ENCODE results near the gene ARHGDIB. TPM values are rescaled to one million over a fixed set of nuclear protein-coding genes. Genes with fewer than 3 reads are reported as not detected.

ARHGDIB gene
- total RNA-seq, 1 experiment from 2014 or later, result 23.5 TPM

DNA sequence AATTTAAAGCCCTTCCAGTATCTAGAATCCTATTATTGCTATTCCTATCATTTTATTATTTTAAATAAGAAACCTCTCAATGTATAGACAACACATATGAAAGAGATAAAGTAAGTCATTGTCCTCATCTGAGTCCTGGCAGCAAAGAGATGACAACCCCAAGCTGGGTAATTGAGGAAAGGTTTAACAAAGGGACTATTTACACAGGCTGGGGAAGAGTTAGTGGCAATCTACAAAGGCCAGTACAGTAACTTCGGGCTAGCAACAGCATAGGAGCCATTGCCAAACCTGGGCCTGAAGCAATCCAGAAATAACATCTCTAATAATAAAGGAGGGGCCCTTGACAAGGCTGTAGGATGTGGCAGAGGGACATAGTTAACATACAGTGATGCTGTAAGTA is 22.6 kb upstream of the ARHGDIB start:
- TF ChIP-seq, protein P1, sequence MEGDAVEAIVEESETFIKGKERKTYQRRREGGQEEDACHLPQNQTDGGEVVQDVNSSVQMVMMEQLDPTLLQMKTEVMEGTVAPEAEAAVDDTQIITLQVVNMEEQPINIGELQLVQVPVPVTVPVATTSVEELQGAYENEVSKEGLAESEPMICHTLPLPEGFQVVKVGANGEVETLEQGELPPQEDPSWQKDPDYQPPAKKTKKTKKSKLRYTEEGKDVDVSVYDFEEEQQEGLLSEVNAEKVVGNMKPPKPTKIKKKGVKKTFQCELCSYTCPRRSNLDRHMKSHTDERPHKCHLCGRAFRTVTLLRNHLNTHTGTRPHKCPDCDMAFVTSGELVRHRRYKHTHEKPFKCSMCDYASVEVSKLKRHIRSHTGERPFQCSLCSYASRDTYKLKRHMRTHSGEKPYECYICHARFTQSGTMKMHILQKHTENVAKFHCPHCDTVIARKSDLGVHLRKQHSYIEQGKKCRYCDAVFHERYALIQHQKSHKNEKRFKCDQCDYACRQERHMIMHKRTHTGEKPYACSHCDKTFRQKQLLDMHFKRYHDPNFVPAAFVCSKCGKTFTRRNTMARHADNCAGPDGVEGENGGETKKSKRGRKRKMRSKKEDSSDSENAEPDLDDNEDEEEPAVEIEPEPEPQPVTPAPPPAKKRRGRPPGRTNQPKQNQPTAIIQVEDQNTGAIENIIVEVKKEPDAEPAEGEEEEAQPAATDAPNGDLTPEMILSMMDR (IDR thresholded peaks at IDR 0.05; ENCODE audit: unreplicated experiment), result no peak
- BruUV-seq (replicated peaks), result no TSS peak
- no peaks in the 10 kb centered on the region for H3K36me3 Mint-ChIP-seq (ENCODE audit: insufficient read depth, unreplicated experiment)
- intact Hi-C loops (cut with micrococcal nuclease; ENCODE audit: unreplicated experiment), result no loop called here
- CTCF ChIA-PET, result no interaction called here
- peaks cover 10% of the 10 kb centered on the region for H3K4me1 Mint-ChIP-seq (ENCODE audit: low read depth, unreplicated experiment)
- DNase-seq, result no peak
- no peak overlapping the region for H3K27ac Mint-ChIP-seq (ENCODE audit: unreplicated experiment)
- peaks cover 4% of the 10 kb centered on the region for H3K9me3 Mint-ChIP-seq (ENCODE audit: low read depth, unreplicated experiment)
- no peak overlapping the region for H3K4me3 Mint-ChIP-seq (ENCODE audit: low read depth, unreplicated experiment)
- H3K27me3 Mint-ChIP-seq (ENCODE audit: unreplicated experiment), result no peaks in the 10 kb centered on the region

DNA sequence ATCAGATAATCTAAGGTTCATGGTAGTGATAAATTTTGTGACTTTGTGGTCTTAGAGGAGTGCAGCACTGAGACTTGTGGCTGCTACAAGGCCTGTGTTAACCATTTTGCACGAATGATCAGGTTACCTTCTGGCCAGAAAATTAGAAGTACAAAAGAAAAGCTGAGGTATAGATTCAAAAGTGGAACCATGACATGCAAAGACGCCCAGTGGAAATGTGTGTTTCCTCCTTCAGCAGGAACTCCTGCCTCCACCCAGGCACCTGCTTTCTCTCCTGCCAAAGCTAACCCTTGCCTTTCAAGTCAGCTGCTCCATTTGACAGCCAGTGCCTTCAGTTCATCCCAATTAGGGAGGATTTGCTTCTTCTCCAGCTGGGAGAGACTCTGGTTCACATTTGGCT is 21.6 kb upstream of the ARHGDIB start:
- no peak for DNase-seq
- H3K4me3 Mint-ChIP-seq (ENCODE audit: low read depth, unreplicated experiment), result no peak overlapping the region
- intact Hi-C loops (cut with micrococcal nuclease; ENCODE audit: unreplicated experiment), result no loop called here
- H3K9me3 Mint-ChIP-seq (ENCODE audit: low read depth, unreplicated experiment), result no peaks in the 10 kb centered on the region
- H3K4me1 Mint-ChIP-seq (ENCODE audit: low read depth, unreplicated experiment), result peaks cover 10% of the 10 kb centered on the region
- CTCF ChIA-PET, result no interaction called here
- no TSS peak for BruUV-seq (replicated peaks)
- TF ChIP-seq, protein P1 (IDR thresholded peaks at IDR 0.05; ENCODE audit: unreplicated experiment), result no peak
- H3K36me3 Mint-ChIP-seq (ENCODE audit: insufficient read depth, unreplicated experiment), result no peaks in the 10 kb centered on the region
- no peak overlapping the region for H3K27ac Mint-ChIP-seq (ENCODE audit: unreplicated experiment)
- H3K27me3 Mint-ChIP-seq (ENCODE audit: unreplicated experiment), result no peaks in the 10 kb centered on the region

- Mint-ChIP-seq H3K4me1 (ENCODE audit: low read depth, unreplicated experiment) (peaks cover 10% of the 10 kb centered on the region), H3K36me3 (ENCODE audit: insufficient read depth, unreplicated experiment) (no peaks in the 10 kb centered on the region), H3K9me3 (ENCODE audit: low read depth, unreplicated experiment) (no peaks in the 10 kb centered on the region), H3K27me3 (ENCODE audit: unreplicated experiment) (no peaks in the 10 kb centered on the region), H3K4me3 (ENCODE audit: low read depth, unreplicated experiment) (no peak overlapping the region), H3K27ac (ENCODE audit: unreplicated experiment) (no peak overlapping the region)
- DNase-seq, result no peak
- CTCF ChIA-PET, result interaction anchor here (0.6 kb wide), 1 partner anchor 825 kb away, joined by 3 read pairs; no protein-coding TSS in a partner anchor
- intact Hi-C loops (cut with micrococcal nuclease; ENCODE audit: unreplicated experiment), result no loop called here
- TF ChIP-seq, protein P1 (IDR thresholded peaks at IDR 0.05; ENCODE audit: unreplicated experiment), result no peak
- no TSS peak for BruUV-seq (replicated peaks)
Measured at GRCh38 chr12:14982562-14982961, 21.2 kb upstream of the ARHGDIB start.

DNA sequence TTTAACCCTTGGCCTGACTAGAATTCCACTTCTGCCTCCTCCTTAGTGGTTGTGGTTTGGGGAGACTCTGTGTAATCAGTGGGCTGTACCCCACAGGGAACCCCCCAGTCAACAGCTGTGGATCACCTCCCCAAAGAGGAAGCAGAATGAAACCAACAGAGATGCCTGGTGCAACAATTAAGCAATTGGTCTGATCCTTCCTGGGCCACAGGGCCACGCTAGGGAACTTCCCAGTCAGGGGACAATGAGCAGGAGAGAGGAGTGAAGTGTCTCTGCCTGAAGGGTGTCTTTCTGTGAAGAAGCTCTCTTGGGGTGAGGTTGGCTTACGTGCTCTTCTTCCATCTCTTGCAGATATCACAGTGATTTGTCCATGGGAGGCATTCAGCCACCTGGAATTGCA is 19.6 kb upstream of the ARHGDIB start:
- H3K9me3 Mint-ChIP-seq (ENCODE audit: low read depth, unreplicated experiment), result no peaks in the 10 kb centered on the region
- no peaks in the 10 kb centered on the region for H3K27me3 Mint-ChIP-seq (ENCODE audit: unreplicated experiment)
- CTCF ChIA-PET, result no interaction called here
- H3K36me3 Mint-ChIP-seq (ENCODE audit: insufficient read depth, unreplicated experiment), result no peaks in the 10 kb centered on the region
- no peak overlapping the region for H3K4me3 Mint-ChIP-seq (ENCODE audit: low read depth, unreplicated experiment)
- intact Hi-C loops (cut with micrococcal nuclease; ENCODE audit: unreplicated experiment), result no loop called here
- no peak overlapping the region for H3K27ac Mint-ChIP-seq (ENCODE audit: unreplicated experiment)
- TF ChIP-seq, protein P1 (IDR thresholded peaks at IDR 0.05; ENCODE audit: unreplicated experiment), result no peak
- H3K4me1 Mint-ChIP-seq (ENCODE audit: low read depth, unreplicated experiment), result peaks cover 10% of the 10 kb centered on the region
- no peak for DNase-seq
- no TSS peak for BruUV-seq (replicated peaks)

Measured in Calu3 (cell line).